Loucy (cell line): ENCODE results near the gene FAU.

Experiments
- EZH2phosphoT487 ChIP-seq: fragments of 200-600 bp; IDR thresholded peaks from 2 replicates; pipeline ENCODE4 v1.6.1; 2018; ENCODE audit warnings: antibody characterized with exemption, mild to moderate bottlenecking, moderate library complexity, borderline replicate concordance
- TF ChIP-seq, protein P1 (sequence below): fragments of 200-600 bp; sonication (generic); conservative IDR thresholded peaks from 2 replicates; pipeline ENCODE4 v1.5.1; 2014; ENCODE audit warnings: mild to moderate bottlenecking, antibody characterized with exemption, low read length

DNA sequence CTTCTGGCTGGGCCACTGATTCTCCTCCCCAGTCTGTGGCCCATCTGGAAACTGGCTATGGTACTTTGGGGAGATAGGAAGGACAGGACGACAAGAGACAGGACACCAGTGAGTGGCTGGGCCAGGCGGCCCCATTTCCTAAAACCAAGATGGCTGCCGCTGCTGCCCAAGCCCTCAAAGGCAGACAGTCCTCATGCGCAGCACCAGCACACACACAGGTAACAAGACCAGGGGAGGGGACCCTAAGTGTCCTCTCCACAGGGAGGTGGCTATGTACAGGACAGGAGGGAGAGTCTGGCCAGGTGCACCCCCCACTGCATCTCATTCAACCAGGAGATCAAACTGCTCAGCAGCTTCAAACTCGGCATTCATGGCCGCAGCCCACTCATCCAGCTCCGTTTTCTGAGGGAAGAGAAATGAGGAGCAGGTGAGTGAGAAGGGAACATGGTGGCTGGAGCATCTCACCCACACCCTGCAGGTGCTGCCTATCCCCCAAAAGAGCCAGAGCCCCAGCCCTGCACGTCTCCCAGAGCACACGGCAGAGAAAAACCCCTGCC, 43.1 kb downstream of the FAU start:
- no peak for TF ChIP-seq EZH2phosphoT487
- TF ChIP-seq, protein P1, sequence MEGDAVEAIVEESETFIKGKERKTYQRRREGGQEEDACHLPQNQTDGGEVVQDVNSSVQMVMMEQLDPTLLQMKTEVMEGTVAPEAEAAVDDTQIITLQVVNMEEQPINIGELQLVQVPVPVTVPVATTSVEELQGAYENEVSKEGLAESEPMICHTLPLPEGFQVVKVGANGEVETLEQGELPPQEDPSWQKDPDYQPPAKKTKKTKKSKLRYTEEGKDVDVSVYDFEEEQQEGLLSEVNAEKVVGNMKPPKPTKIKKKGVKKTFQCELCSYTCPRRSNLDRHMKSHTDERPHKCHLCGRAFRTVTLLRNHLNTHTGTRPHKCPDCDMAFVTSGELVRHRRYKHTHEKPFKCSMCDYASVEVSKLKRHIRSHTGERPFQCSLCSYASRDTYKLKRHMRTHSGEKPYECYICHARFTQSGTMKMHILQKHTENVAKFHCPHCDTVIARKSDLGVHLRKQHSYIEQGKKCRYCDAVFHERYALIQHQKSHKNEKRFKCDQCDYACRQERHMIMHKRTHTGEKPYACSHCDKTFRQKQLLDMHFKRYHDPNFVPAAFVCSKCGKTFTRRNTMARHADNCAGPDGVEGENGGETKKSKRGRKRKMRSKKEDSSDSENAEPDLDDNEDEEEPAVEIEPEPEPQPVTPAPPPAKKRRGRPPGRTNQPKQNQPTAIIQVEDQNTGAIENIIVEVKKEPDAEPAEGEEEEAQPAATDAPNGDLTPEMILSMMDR, result no peak
